Common myeloid progenitor, CD34-positive (primary cell): ENCODE data around the gene ZBTB40.

Experiments used
- CTCF ChIA-PET: fragments of 350-600 bp; sonication (Branson Sonifier 250); formaldehyde crosslinking; loops from one replicate; lab custom pipeline; 2021; ENCODE audit warnings: antibody characterized with exemption; lab: Charles Lee
- POLR2A ChIA-PET: fragments of 350-600 bp; sonication (Branson Sonifier 250); formaldehyde crosslinking; loops from one replicate; lab custom pipeline; 2021; ENCODE audit warnings: antibody characterized with exemption; lab: Charles Lee
- DNase-seq, 3 donors: peaks; one replicate each; pipeline versions ENCODE4 v3.0.0 to v3.0.0-alpha.2; 2013
- H3K27ac ChIP-seq, 2 experiments: 1 replicate in 1 of 2; 2 replicates in 1 of 2; pipeline ENCODE4 v1.7.0; 2013; ENCODE audit warnings: inconsistent platforms in 2 of 2, low read length in 2 of 2, mild to moderate bottlenecking in 2 of 2, low read depth in 1 of 2, moderate library complexity in 1 of 2; ENCODE audit not compliant: severe bottlenecking in 2 of 2, insufficient read depth in 1 of 2, poor library complexity in 1 of 2
- H3K27me3 ChIP-seq, 5 experiments: replicated peaks in 2 of 5; 1 replicate in 3 of 5; 2 replicates in 2 of 5; pipeline versions ENCODE4 v1.6.1 to v1.7.0; 2013; ENCODE audit warnings: low read length in 4 of 5, mild to moderate bottlenecking in 2 of 5, moderate library complexity in 2 of 5, inconsistent platforms in 1 of 5; ENCODE audit not compliant: insufficient read depth in 5 of 5, control insufficient read depth in 4 of 5
- H3K36me3 ChIP-seq, 4 experiments: 1 replicate in 2 of 4; 2 replicates in 2 of 4; pipeline versions ENCODE4 v1.6.1 to v1.7.0; 2013; ENCODE audit warnings: low read length in 3 of 4, control low read depth in 1 of 4, mild to moderate bottlenecking in 1 of 4; ENCODE audit not compliant: control insufficient read depth in 4 of 4, insufficient read depth in 4 of 4
- H3K4me1 ChIP-seq, 4 experiments: 1 replicate in 3 of 4; 2 replicates in 1 of 4; pipeline versions ENCODE4 v1.6.1 to v1.7.1; 2013; ENCODE audit warnings: low read length in 3 of 4, mild to moderate bottlenecking in 3 of 4, control low read depth in 1 of 4, inconsistent platforms in 1 of 4, moderate library complexity in 1 of 4; ENCODE audit not compliant: control insufficient read depth in 4 of 4, insufficient read depth in 4 of 4; ENCODE audit errors: control extremely low read depth in 1 of 4
- H3K4me3 ChIP-seq, 7 experiments: 1 replicate in 4 of 7; 2 replicates in 3 of 7; pipeline versions ENCODE4 v1.5.1 to v1.7.0; 2013; ENCODE audit warnings: mild to moderate bottlenecking in 7 of 7, low read length in 6 of 7, moderate library complexity in 6 of 7, inconsistent platforms in 2 of 7, low read depth in 2 of 7, control low read depth in 1 of 7; ENCODE audit not compliant: insufficient read depth in 4 of 7, control insufficient read depth in 1 of 7; ENCODE audit errors: extremely low read depth in 1 of 7
- H3K9me3 ChIP-seq, 5 experiments: 1 replicate in 4 of 5; 2 replicates in 1 of 5; pipeline versions ENCODE4 v1.6.1 to v1.7.1; 2013; ENCODE audit warnings: low read length in 4 of 5, mild to moderate bottlenecking in 2 of 5, inconsistent platforms in 1 of 5, low read depth in 1 of 5, moderate library complexity in 1 of 5; ENCODE audit not compliant: control insufficient read depth in 4 of 5, insufficient read depth in 2 of 5; ENCODE audit errors: control extremely low read depth in 1 of 5
- WGBS: methylation state at CpG from one replicate; pipeline ENCODE4 v1.1.5; 2013; ENCODE audit not compliant: insufficient coverage; 5-methylcytosine and 5-hydroxymethylcytosine counted together

Gene ZBTB40

GRCh38 chr1:22428672-22429071 lies 23.0 kb upstream of the ZBTB40 start:
- ChIA-PET CTCF (interaction anchor here (1.4 kb wide), 1 partner anchor 12 kb away, joined by 3 read pairs; no protein-coding TSS in a partner anchor), POLR2A (no interaction called here)
- H3K27ac ChIP-seq, result no peak overlapping the region
- H3K27me3 ChIP-seq, result peaks cover 0 to 4% (median 0%) of the 10 kb centered on the region in 5 experiments
- no peaks in the 10 kb centered on the region for H3K36me3 ChIP-seq
- peak; percentile 61 to 76 (median 70) for DNase-seq
- peak overlapping the region in 6 of 7 experiments; percentile 47 to 75 (median 65) for H3K4me3 ChIP-seq
- no CpG with 5 or more reads among the region's 5 CpGs for WGBS
- peaks cover 0 to 3% (median 0%) of the 10 kb centered on the region in 5 experiments for H3K9me3 ChIP-seq
- H3K4me1 ChIP-seq, result no peaks in the 10 kb centered on the region

GRCh38 chr1:22431965-22432364 lies 19.7 kb upstream of the ZBTB40 start:
- Histone ChIP-seq H3K9me3 (peaks cover 0 to 3% (median 0%) of the 10 kb centered on the region in 5 experiments), H3K4me3 (no peak overlapping the region), H3K27me3 (peaks cover 0 to 4% (median 0%) of the 10 kb centered on the region in 5 experiments), H3K27ac (no peak overlapping the region), H3K36me3 (no peaks in the 10 kb centered on the region), H3K4me1 (no peaks in the 10 kb centered on the region)
- ChIA-PET CTCF (interaction anchor here (0.8 kb wide), 1 partner anchor 78 kb away, joined by 3 read pairs; no protein-coding TSS in a partner anchor), POLR2A (no interaction called here)
- DNase-seq, result no peak

- Histone ChIP-seq H3K4me3 (no peak overlapping the region), H3K9me3 (peaks cover 0 to 3% (median 0%) of the 10 kb centered on the region in 5 experiments), H3K4me1 (no peaks in the 10 kb centered on the region), H3K36me3 (no peaks in the 10 kb centered on the region), H3K27ac (no peak overlapping the region), H3K27me3 (no peaks in the 10 kb centered on the region)
- 88% methylated on average over 3 of the region's 6 CpGs for WGBS
- ChIA-PET POLR2A (interaction anchor here (0.6 kb wide), 1 partner anchor 378 kb away, joined by 3 read pairs; no protein-coding TSS in a partner anchor), CTCF (interaction anchor here (1.1 to 1.2 kb wide), 2 partner anchors 90 to 206 kb away, joined by 3 read pairs; no protein-coding TSS in a partner anchor)
- no peak for DNase-seq
Measured at GRCh38 chr1:22434717-22435116, 16.9 kb upstream of the ZBTB40 start.

GRCh38 chr1:22436948-22437347 lies 14.7 kb upstream of the ZBTB40 start:
- no CpG with 5 or more reads among the region's 2 CpGs for WGBS
- Histone ChIP-seq H3K36me3 (no peaks in the 10 kb centered on the region), H3K4me1 (no peaks in the 10 kb centered on the region), H3K4me3 (no peak overlapping the region), H3K27ac (no peak overlapping the region), H3K9me3 (peaks cover 3 to 13% (median 6%) of the 10 kb centered on the region in 5 experiments), H3K27me3 (no peaks in the 10 kb centered on the region)
- CTCF ChIA-PET, result no interaction called here
- DNase-seq, result no peak
- POLR2A ChIA-PET, result no interaction called here

GRCh38 chr1:22437573-22437972 lies 14.1 kb upstream of the ZBTB40 start:
- H3K27ac ChIP-seq, result no peak overlapping the region
- WGBS, result 92% methylated on average over 11 of the region's 13 CpGs
- H3K4me1 ChIP-seq, result no peaks in the 10 kb centered on the region
- peak in 1 of 3 donors; percentile 26 for DNase-seq
- POLR2A ChIA-PET, result no interaction called here
- peaks cover 3 to 13% (median 6%) of the 10 kb centered on the region in 5 experiments for H3K9me3 ChIP-seq
- no peaks in the 10 kb centered on the region for H3K36me3 ChIP-seq
- CTCF ChIA-PET, result no interaction called here
- no peak overlapping the region for H3K4me3 ChIP-seq
- H3K27me3 ChIP-seq, result no peaks in the 10 kb centered on the region

GRCh38 chr1:22440582-22440981 lies 11.1 kb upstream of the ZBTB40 start:
- Histone ChIP-seq H3K4me1 (no peaks in the 10 kb centered on the region), H3K4me3 (no peak overlapping the region), H3K27ac (no peak overlapping the region), H3K27me3 (peaks cover 0 to 4% (median 0%) of the 10 kb centered on the region in 5 experiments), H3K36me3 (no peaks in the 10 kb centered on the region), H3K9me3 (peaks cover 6 to 19% (median 8%) of the 10 kb centered on the region in 5 experiments)
- ChIA-PET POLR2A (no interaction called here), CTCF (interaction anchor here (0.7 kb wide), 1 partner anchor 91 kb away, joined by 3 read pairs; no protein-coding TSS in a partner anchor)
- DNase-seq, result peak in 1 of 3 donors; percentile 15

- H3K36me3 ChIP-seq, result no peaks in the 10 kb centered on the region
- DNase-seq, result no peak
- peaks cover 6 to 19% (median 8%) of the 10 kb centered on the region in 5 experiments for H3K9me3 ChIP-seq
- ChIA-PET CTCF (no interaction called here), POLR2A (no interaction called here)
- 42% methylated on average over 2 of the region's 5 CpGs for WGBS
- H3K27me3 ChIP-seq, result peaks cover 0 to 4% (median 0%) of the 10 kb centered on the region in 5 experiments
- no peak overlapping the region for H3K27ac ChIP-seq
- no peak overlapping the region for H3K4me3 ChIP-seq
- H3K4me1 ChIP-seq, result no peaks in the 10 kb centered on the region
Measured at GRCh38 chr1:22442212-22442894, 9.3 kb upstream of the ZBTB40 start.
